ENCODE results near the gene SORCS1.
A peak's percentile ranks its signal among the peaks of the same experiment; 100 is the strongest.
"Not testable (repeated sequence)": the region's sequence is repeated elsewhere in the genome, so short reads cannot be mapped to it uniquely, and the experiment has no call there.

SORCS1 gene

GRCh38 chr10:106931159-106931852 is 233.2 kb downstream of the SORCS1 start:
- Mint-ChIP-seq H3K27ac (no peak overlapping the region), H3K4me1 (peaks cover 4% of the 10 kb centered on the region), H3K36me3 (ENCODE audit: low read depth) (no peaks in the 10 kb centered on the region), H3K4me3 (no peak overlapping the region), H3K27me3 (ENCODE audit: low read depth, poor library complexity) (no peaks in the 10 kb centered on the region), H3K9me3 (no peaks in the 10 kb centered on the region)
- no peak for TF ChIP-seq CTCF (IDR thresholded peaks at IDR 0.05)
- DNase-seq, result no peak

GRCh38 chr10:106930751-106931150 is 233.8 kb downstream of the SORCS1 start:
- H3K4me3 Mint-ChIP-seq, result no peak overlapping the region
- no peaks in the 10 kb centered on the region for H3K36me3 Mint-ChIP-seq (ENCODE audit: low read depth)
- no peaks in the 10 kb centered on the region for H3K27me3 Mint-ChIP-seq (ENCODE audit: low read depth, poor library complexity)
- TF ChIP-seq CTCF (IDR thresholded peaks at IDR 0.05), result no peak
- peaks cover 4% of the 10 kb centered on the region for H3K4me1 Mint-ChIP-seq
- DNase-seq, result no peak
- no peak overlapping the region for H3K27ac Mint-ChIP-seq
- no peaks in the 10 kb centered on the region for H3K9me3 Mint-ChIP-seq

- no peak overlapping the region for H3K4me3 Mint-ChIP-seq
- TF ChIP-seq CTCF (IDR thresholded peaks at IDR 0.05), result no peak
- peaks cover 14% of the 10 kb centered on the region for H3K4me1 Mint-ChIP-seq
These were observed 235.1 kb downstream of the SORCS1 start for GRCh38 chr10:106929291-106929895.

GRCh38 chr10:106928151-106928550 is 236.4 kb downstream of the SORCS1 start:
- not testable (repeated sequence) for H3K9me3 Mint-ChIP-seq; H3K27ac Mint-ChIP-seq; H3K4me3 Mint-ChIP-seq; H3K27me3 Mint-ChIP-seq (ENCODE audit: low read depth, poor library complexity); DNase-seq; H3K36me3 Mint-ChIP-seq (ENCODE audit: low read depth)
- peaks cover 14% of the 10 kb centered on the region for H3K4me1 Mint-ChIP-seq

More at GRCh38 chr10:106929291-106929895, 235.1 kb downstream of the SORCS1 start:
- no peaks in the 10 kb centered on the region for H3K27me3 Mint-ChIP-seq (ENCODE audit: low read depth, poor library complexity)
- no peaks in the 10 kb centered on the region for H3K9me3 Mint-ChIP-seq
- H3K27ac Mint-ChIP-seq, result no peak overlapping the region
- DNase-seq, result no peak
- no peaks in the 10 kb centered on the region for H3K36me3 Mint-ChIP-seq (ENCODE audit: low read depth)

GRCh38 chr10:106925191-106925590 is 239.3 kb downstream of the SORCS1 start:
- Mint-ChIP-seq H3K4me1 (peaks cover 10% of the 10 kb centered on the region), H3K27me3 (ENCODE audit: low read depth, poor library complexity) (no peaks in the 10 kb centered on the region), H3K9me3 (no peaks in the 10 kb centered on the region), H3K36me3 (ENCODE audit: low read depth) (no peaks in the 10 kb centered on the region), H3K27ac (peak overlapping the region; percentile 50), H3K4me3 (no peak overlapping the region)
- DNase-seq, result peak; percentile 10
- TF ChIP-seq CTCF (IDR thresholded peaks at IDR 0.05), result no peak

GRCh38 chr10:106920538-106920937 is 244.0 kb downstream of the SORCS1 start:
- no peaks in the 10 kb centered on the region for H3K36me3 Mint-ChIP-seq (ENCODE audit: low read depth)
- no peak for TF ChIP-seq CTCF (IDR thresholded peaks at IDR 0.05)
- no peaks in the 10 kb centered on the region for H3K9me3 Mint-ChIP-seq
- no peaks in the 10 kb centered on the region for H3K27me3 Mint-ChIP-seq (ENCODE audit: low read depth, poor library complexity)
- H3K27ac Mint-ChIP-seq, result peak overlapping the region; percentile 49
- no peak overlapping the region for H3K4me3 Mint-ChIP-seq
- H3K4me1 Mint-ChIP-seq, result peaks cover 8% of the 10 kb centered on the region
- no peak for DNase-seq
